ENCODE data around the gene NDUFAF2. TPM values are rescaled to one million over a fixed set of nuclear protein-coding genes. Genes with fewer than 3 reads are reported as not detected.

The NDUFAF2 gene
- total and polyA plus RNA-seq, 2 of the 8 experiments (the other 6 are each of a cell fraction or from before 2014, with no cell fraction given) = 10.7 to 46.5 TPM

GRCh38 chr5:61048534-61048933 is 103.5 kb downstream of the NDUFAF2 start:
- no peak overlapping the region for H2BK12ac ChIP-seq (ENCODE audit: low read depth, low read length)
- no peak overlapping the region for H3K14ac ChIP-seq (ENCODE audit: insufficient read length)
- no peaks in the 10 kb centered on the region for H3K23me2 ChIP-seq (ENCODE audit: low read depth, low read length)
- no peak for DNase-seq (ENCODE audit: low read depth in 1 of 2, low spot score in 2 of 2)
- ChIA-PET CTCF (ENCODE audit: partially characterized antibody) (no interaction called here), POLR2A (ENCODE audit: partially characterized antibody) (no interaction called here)
- H3K4me3 ChIP-seq (ENCODE audit: extremely low read depth in 1 of 4, insufficient read depth in 2 of 4, low read depth in 3 of 4, low read length in 4 of 4) = no peak overlapping the region
- peaks cover 0 to 7% (median 2%) of the 10 kb centered on the region in 4 experiments; a peak in 2 of 7 replicates for H3K4me1 ChIP-seq (replicated peaks in 1 of 4; ENCODE audit: control insufficient read depth in 3 of 4, insufficient read depth in 4 of 4, low read length in 3 of 4)
- H2BK5ac ChIP-seq (ENCODE audit: low read depth, low read length) = no peak overlapping the region
- 52% methylated on average over 1 of the region's 1 CpG; no CpG with 5 or more reads in 1 of the 2 experiments for WGBS, 2 experiments (ENCODE audit: extremely low coverage in 1 of 2, insufficient coverage in 1 of 2, insufficient read length in 1 of 2, insufficient replicate concordance in 2 of 2, low coverage in 1 of 2, low lambda C conversion rate in 2 of 2, missing lambda C conversion rate in 1 of 2)
- no peak for FAIRE-seq
- H4K20me1 ChIP-seq (replicated peaks in 1 of 2; ENCODE audit: control insufficient read depth in 1 of 2, insufficient read depth in 2 of 2, low read length in 2 of 2) = no peaks in the 10 kb centered on the region
- no peak overlapping the region for H2BK120ac ChIP-seq (replicated peaks; ENCODE audit: low read depth, low read length)
- H4K5ac ChIP-seq (ENCODE audit: insufficient read length, low read depth, low read length) = no peak overlapping the region
- H2BK20ac ChIP-seq (ENCODE audit: low read length) = no peak overlapping the region
- H3K4ac ChIP-seq (replicated peaks; ENCODE audit: insufficient read length, low read depth, low read length) = no peak overlapping the region
- H3K18ac ChIP-seq (ENCODE audit: extremely low read depth, low read length) = no peak overlapping the region
- H3K79me1 ChIP-seq (ENCODE audit: low read depth, low read length) = no peaks in the 10 kb centered on the region
- no peak overlapping the region for H3K9ac ChIP-seq (replicated peaks in 1 of 4; ENCODE audit: extremely low read depth in 1 of 4, low read depth in 3 of 4, low read length in 3 of 4)
- H4K8ac ChIP-seq (ENCODE audit: extremely low read depth, insufficient read depth, low read length) = no peak overlapping the region
- no peaks in the 10 kb centered on the region for H3K36me3 ChIP-seq (ENCODE audit: control insufficient read depth in 2 of 4, insufficient read depth in 4 of 4, low read length in 3 of 4)
- H2AFZ ChIP-seq (ENCODE audit: low read length) = no peak overlapping the region
- H2BK15ac ChIP-seq (ENCODE audit: low read length) = 0 out of 2 replicates have a peak overlapping the region, but pooled peaks have one; percentile 25
- H3K27me3 ChIP-seq (replicated peaks in 1 of 4; ENCODE audit: control insufficient read depth in 3 of 4, extremely low read depth in 1 of 4, insufficient read depth in 3 of 4, low read length in 3 of 4) = peaks cover 0 to 1% (median 0%) of the 10 kb centered on the region in 4 experiments; a peak in 1 of 7 replicates
- H3K9me3 ChIP-seq (ENCODE audit: insufficient read depth in 2 of 2, low read depth in 1 of 2, low read length in 1 of 2) = no peaks in the 10 kb centered on the region
- no peak overlapping the region for H3K23ac ChIP-seq (ENCODE audit: insufficient read length)
- H3K27ac ChIP-seq (ENCODE audit: low read depth, low read length) = no peak overlapping the region
- no peak overlapping the region for H4K91ac ChIP-seq (replicated peaks; ENCODE audit: insufficient read length, low read length)
- H3K4me2 ChIP-seq (ENCODE audit: insufficient read depth in 1 of 2, low read depth in 2 of 2, low read length in 2 of 2) = no peak overlapping the region
- no peaks in the 10 kb centered on the region; a peak in 1 of 4 replicates for H3K79me2 ChIP-seq (ENCODE audit: control insufficient read depth in 1 of 2, insufficient read depth in 2 of 2, low read length in 2 of 2)
- H3K56ac ChIP-seq (replicated peaks; ENCODE audit: insufficient read length, low read depth, low read length) = no peak overlapping the region
- H2AK5ac ChIP-seq (ENCODE audit: low read depth, low read length) = no peak overlapping the region
- TF ChIP-seq TCF12 (IDR thresholded peaks at IDR 0.05; ENCODE audit: low read depth, low read length) (no peak), KDM5A (IDR thresholded peaks at IDR 0.05; ENCODE audit: low read length) (no peak), JUN (IDR thresholded peaks at IDR 0.05; ENCODE audit: low read depth, low read length) (no peak), SRF (IDR thresholded peaks at IDR 0.05; ENCODE audit: low read depth, low read length) (no peak), ZNF274 (IDR thresholded peaks at IDR 0.05; ENCODE audit: borderline replicate concordance, extremely low read depth, low read length) (no peak), TEAD4 (IDR thresholded peaks at IDR 0.05; ENCODE audit: low read depth, low read length) (no peak), RNF2 (IDR thresholded peaks at IDR 0.05; ENCODE audit: borderline replicate concordance, low read depth, low read length, missing control alignments, poor library complexity, severe bottlenecking) (no peak), CBX8 (IDR thresholded peaks at IDR 0.05; ENCODE audit: borderline replicate concordance, low read depth, low read length) (no peak), GABPA (IDR thresholded peaks at IDR 0.05; ENCODE audit: borderline replicate concordance, insufficient read depth, low read length) (no peak), ASH2L (IDR thresholded peaks at IDR 0.05; ENCODE audit: low read length) (no peak), SP4 (IDR thresholded peaks at IDR 0.05; ENCODE audit: low read length) (no peak), BCL11A (IDR thresholded peaks at IDR 0.05; ENCODE audit: low read depth in 2 of 2, low read length in 2 of 2) (no peak), KDM4A (IDR thresholded peaks at IDR 0.05; ENCODE audit: low read depth, low read length, severe bottlenecking) (no peak), CHD1 (IDR thresholded peaks at IDR 0.05; ENCODE audit: low read depth, low read length) (no peak)
